Activated T-cell treated with anti-CD3 and anti-CD28 coated beads for 1 hour (primary cell): ENCODE measurements around the gene TSPY10.
"Not testable (repeated sequence)": the region's sequence is repeated elsewhere in the genome, so short reads cannot be mapped to it uniquely, and the experiment has no call there.

Experiments used
- DNase-seq: peaks from one replicate; pipeline ENCODE4 v3.0.0-alpha.2; 2020; ENCODE audit warnings: low read depth

Gene TSPY10, protein sequence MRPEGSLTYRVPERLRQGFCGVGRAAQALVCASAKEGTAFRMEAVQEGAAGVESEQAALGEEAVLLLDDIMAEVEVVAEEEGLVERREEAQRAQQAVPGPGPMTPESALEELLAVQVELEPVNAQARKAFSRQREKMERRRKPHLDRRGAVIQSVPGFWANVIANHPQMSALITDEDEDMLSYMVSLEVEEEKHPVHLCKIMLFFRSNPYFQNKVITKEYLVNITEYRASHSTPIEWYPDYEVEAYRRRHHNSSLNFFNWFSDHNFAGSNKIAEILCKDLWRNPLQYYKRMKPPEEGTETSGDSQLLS

DNA sequence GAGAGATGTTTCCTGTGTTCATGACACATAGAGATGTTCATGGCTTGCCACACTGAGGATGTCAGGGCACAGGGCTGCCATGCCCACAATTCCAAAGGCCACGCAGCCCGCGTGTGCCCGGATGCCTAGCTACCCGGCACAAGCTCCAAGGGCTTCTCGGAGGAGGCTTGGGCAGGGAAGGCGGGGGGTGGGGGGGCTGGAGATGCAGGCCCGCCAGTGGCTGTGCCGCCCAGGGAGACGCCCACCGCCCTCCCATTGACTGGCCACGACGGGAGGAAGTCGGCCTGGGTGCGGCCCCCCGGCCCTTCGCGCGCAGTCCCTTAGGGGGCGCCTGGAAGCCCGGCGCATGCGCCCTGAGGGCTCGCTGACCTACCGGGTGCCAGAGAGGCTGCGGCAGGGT is at the start of gene TSPY10:
Gene TSPY10, plus strand, starts transcription at position 301 of the 400 bp plus-strand sequence. Its CDS starts 46 bp downstream, at position 347.
- DNase-seq = not testable (repeated sequence)

DNA sequence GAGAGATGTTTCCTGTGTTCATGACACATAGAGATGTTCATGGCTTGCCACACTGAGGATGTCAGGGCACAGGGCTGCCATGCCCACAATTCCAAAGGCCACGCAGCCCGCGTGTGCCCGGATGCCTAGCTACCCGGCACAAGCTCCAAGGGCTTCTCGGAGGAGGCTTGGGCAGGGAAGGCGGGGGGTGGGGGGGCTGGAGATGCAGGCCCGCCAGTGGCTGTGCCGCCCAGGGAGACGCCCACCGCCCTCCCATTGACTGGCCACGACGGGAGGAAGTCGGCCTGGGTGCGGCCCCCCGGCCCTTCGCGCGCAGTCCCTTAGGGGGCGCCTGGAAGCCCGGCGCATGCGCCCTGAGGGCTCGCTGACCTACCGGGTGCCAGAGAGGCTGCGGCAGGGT is 40.7 kb upstream of the TSPY10 start, which contains the start of gene TSPY9:
Gene TSPY9, plus strand, starts transcription at position 301 of the 400 bp plus-strand sequence. Its CDS starts 46 bp downstream, at position 347.
- not testable (repeated sequence) for DNase-seq

DNA sequence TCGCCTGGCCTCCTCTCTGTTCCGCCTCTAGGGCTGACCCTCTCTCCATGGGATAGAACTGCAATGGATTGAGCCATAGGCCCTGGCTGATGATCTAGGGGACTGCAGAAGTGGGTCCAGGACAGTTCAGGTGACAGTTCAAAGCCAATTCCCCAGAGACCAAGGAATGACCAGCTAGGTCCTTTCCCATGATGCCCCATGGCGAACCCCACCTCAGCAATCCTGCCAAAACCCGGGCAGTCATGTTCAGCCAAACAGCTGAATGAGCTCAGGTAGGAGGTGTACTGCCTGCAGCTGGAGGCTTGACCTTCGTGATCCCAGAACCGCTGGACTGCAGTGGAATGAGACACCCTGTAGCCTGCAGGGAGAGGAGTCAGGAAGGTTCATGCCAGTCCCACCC is 23.3 kb upstream of the TSPY10 start:
- not testable (repeated sequence) for DNase-seq

DNA sequence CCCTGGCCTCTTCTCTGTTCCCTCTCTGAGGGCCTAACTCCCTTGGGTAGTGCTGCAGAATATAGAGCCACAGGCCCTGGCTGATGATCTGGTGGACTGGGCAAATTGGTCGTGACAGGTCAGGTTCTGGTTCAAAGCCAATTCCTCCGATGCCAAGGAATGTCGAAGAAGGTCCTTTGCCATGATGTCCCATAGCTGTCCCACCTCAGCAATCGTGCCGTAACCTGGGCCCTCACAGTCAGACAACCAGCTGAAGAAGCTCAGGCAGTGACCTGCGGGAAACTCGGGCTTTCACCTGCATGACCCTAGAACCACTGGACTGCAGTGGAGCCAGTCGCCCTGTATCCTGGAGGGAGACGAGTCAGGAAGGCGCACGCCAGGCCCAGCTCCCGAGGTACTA is 11.4 kb upstream of the TSPY10 start:
- DNase-seq = not testable (repeated sequence)
